T1000 (cell line): Measurements from ENCODE around the gene PIP4K2A.

ENCODE experiments used
- DNase-seq: peaks from one replicate; lab custom pipeline; 2025; ENCODE audit warnings: mixed read lengths; lab: John Stamatoyannopoulos, UW

Gene PIP4K2A

DNA sequence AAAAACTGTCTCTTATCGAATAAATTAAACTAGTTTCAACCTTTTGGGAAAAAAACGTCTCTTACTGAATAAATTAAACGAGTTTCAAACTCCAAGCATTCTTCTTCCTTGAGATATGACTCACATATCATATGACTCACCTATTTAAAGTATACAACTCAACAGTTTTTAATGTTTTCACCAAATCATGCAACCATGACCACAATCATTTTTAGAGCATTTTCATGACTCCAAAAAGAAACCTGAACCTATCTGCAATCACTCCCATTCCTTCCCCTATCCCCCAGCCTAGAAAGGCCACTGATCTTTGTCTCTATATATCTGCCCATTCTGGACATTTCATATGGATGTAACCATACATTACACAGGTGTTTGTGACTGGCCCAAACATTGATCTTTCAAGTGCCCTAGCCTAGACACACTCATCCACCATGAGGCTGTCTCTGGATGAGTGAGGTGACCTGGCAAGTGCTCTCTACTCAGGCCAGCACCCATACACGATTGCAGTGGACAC lies 115.3 kb downstream of the PIP4K2A start:
- no peak for DNase-seq

DNA sequence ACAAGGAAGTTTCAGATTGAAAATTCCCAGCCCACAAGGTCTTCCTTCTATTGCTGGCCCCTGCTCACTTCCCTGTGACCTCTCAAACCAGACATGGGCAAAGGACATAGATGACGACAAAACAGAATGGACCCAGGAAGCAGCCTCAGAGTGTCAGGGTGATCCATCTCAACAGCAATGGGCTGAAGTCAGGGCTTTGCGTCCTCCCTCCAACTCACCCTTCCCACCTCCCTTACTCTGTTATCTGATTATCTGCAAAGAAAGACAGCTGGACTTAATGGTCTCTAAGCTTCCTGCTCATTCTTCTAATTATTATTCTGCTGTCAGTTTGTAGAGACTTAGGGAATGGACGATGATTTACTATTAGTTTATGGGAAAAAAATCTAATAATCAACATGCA lies 115.9 kb downstream of the PIP4K2A start:
- DNase-seq, result no peak

DNA sequence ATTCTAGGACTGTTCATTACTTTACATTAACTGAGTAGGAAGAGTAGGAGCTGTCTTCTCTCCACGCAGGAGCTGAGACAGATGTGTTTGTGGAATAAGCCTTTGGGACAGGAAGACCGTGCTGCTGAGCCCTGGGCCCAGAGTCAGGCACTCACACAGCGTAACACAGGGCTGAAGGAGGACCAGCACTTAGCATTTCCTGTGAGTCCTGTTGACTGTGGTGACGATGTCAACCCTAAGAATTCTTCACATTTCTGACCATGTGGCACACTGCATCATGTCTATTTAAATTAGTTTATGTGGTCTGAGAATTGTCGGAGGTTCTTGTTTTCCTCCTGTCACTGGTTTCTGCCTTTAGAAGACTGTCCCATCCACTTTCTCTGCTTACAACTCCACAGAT lies 117.2 kb downstream of the PIP4K2A start:
- DNase-seq, result no peak

DNA sequence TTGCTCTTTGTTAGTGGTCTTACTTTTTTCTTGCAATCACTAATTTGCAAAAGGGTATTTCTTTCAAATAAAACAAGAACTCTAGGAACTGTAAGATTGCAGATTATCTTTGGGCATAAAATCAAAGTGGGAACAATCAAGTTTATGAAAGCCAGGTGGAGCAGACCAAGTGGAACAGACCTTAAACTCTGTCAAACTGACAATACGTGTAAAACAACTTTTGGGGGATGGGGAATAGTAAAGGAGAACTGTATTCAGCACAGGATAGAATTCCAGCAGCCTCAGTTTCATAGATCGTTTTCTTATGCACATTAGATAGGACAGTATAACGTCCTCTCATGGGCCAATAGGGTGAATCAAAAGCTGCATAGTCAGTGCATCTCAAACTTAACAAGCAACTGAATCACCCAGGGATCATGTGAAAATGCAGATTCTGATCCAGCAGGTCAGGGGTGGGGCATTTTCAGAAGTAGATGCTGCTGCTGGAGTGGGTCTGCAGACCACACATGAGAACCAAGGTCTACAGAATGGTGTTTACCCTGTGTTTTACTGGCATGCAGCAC lies 120.7 kb downstream of the PIP4K2A start:
- DNase-seq, result no peak

DNA sequence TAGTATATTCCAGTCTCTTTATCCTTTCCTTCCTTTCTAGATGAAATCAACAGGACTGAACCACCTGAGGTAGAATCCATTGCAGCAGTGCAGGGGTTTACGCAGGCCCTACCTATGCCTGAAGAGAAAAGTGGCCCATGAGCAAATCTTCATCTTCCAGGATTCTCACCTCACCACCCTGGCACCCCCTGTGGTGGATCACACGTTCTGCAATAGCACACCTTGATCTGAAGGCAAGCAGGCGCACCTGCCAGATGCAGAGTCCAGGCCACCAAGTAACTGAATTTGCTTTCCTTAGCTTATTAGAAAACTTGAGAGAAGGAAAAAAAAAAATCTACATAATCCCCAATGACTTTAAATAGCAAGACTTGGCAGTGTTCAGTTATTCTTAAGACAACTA lies 121.4 kb downstream of the PIP4K2A start:
- no peak for DNase-seq

DNA sequence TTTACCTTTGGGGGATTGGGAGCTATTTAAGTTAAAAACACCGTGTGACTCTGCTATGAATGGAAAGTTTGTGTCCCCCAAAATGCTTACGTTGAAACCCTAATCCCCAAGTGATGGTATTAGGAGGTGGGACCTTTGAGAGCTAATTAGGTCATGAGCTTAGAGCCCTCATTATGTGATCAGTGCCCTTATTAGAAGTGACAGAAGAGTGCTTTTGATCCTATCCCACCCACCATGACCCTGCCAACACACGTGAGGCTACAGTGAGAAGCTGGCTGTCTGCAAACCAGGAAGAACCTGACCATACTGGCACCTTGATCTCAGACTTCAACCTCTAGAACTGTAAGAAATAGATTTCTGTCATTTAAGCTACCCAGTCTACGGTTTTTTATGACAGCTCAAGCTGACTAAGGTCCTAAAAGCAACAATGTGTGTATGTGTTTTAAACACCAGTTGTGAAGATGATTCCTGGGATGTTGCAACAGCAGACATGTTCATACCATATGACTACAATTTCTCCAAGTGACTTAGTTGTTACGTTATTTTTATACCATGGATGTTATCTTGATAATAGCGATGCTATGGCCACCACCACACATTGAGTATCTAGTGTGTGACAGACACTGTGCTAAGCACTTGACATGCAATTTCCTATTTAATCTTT lies 124.4 kb downstream of the PIP4K2A start:
- no peak for DNase-seq

DNA sequence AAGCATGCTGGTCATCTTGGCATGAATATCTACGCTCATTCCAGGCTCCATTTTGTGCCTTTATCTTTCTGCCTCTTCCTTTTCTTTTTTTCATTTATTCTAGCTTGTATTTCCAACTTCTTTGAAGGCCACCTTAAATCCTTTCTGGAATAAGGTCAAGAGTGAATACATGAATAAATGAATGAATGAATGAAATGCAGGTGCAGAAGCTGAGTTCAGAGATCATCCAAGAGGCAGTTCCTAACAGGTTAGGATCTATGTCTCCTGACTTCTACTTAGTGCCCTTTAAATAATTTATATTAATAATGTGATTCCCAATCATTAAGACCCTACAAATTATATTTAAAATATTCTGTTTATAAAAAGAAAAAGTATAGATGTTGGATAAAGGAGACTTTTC lies 125.9 kb downstream of the PIP4K2A start:
- DNase-seq, result no peak

DNA sequence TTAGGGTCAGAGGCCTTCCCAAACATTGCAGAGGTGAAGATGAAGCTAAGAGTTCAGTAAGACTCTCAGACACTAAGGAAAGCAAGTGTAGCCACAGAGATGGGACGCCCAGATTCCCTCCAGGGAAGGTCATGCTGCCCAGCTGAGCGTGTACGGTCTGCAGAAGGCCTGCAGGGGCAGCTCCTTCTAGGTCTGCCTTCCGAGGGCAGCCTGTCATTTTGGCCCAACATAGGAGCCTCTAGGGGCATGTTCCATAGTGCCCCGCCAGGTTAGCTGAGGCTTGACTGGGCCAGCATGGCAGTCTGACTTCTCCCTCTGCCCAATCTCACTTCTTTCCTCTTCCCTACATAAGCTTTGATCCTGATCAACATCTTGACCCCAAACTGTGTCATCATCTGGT lies 130.7 kb downstream of the PIP4K2A start:
- no peak for DNase-seq

DNA sequence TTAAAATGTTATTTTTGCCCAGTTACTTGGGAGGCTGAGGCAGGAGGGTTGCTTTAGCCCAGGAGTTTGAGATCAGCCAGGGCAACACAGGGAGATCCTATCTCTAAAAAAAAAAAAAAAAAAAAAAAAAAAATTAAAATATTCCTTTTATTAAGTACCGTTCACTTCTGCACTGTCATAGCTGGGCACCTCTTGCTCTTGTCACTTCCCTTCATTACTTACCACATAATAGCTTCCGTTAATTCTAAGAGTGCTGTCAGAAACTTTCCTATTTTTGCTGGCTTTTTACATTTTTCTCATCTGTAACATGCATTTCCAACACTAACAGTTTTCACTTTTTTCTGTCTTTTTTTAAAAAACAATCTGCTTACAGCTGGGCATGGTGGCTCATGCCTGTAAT lies 132.9 kb downstream of the PIP4K2A start:
- no peak for DNase-seq

DNA sequence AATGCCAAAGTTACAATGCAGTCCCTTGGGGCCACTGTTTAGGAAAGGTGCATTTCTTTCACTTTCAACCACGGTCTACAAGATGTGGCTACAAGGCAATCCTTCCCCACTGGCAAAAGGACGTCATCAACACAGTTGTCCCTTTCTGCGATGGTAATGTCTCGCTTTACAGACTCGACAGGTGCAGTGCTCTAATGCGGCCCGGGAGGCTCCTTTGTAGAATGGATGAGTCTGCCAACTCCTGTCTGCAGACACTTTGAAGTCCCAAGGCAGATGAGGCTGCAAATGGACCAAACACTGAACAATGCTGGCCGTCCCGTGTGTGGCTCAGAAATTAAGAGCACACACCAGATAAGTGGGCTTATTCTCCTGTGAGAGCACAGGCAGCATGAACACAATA lies 133.7 kb downstream of the PIP4K2A start:
- no peak for DNase-seq

DNA sequence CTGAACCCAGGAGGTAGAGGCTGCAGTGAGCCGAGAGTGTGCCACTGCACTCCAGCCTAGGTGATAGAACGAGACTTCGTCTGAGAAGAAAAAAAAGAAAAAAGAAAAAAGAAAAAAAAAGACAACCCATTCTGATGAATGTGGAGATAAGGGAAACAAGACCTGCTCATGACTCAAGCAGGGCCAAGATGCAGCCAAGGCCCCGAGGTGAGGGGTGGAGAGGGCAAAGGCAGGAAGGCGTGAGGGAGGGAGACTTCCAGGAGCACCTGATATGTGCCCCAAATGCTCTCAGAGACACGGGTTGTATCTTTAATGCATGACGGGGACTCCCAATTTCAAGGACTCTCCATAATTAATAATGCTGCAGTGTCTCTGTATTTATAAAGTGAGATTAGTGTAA lies 134.6 kb downstream of the PIP4K2A start:
- DNase-seq, result no peak

DNA sequence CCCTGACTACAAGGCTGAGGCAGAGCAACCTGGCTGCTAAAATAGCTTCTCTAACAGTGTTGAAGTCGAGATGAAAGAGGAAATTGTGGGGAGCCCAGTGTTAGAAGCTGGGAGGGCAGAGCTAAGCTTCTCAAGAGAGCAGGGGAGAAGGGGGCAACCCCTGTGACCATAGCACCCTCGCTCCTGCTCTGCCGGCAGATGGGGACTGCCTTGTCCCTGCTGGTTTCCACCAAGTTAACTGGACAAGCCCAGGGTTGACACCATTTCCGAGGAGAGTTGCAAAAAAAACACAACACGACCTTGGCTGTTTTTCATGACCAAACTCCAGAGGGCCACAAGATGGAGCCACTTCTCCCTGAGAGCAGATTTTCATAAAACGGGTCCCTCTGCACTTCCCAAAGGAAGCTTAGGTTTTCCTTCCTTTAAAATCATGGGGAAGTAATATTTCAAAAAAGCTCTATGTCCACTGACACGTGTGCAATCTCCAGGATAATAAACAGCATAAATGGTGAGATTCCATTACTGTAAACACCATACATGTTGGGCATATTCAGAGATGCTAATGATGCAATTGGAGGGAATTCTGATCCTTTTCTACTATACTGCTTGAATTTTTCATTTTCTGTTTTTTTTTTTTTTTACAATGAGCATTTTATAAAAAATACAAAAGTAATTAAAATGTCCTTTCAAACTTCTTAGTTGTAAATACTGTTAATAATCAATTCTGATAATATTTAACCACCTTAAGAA lies 140.4 kb downstream of the PIP4K2A start:
- DNase-seq, result no peak

DNA sequence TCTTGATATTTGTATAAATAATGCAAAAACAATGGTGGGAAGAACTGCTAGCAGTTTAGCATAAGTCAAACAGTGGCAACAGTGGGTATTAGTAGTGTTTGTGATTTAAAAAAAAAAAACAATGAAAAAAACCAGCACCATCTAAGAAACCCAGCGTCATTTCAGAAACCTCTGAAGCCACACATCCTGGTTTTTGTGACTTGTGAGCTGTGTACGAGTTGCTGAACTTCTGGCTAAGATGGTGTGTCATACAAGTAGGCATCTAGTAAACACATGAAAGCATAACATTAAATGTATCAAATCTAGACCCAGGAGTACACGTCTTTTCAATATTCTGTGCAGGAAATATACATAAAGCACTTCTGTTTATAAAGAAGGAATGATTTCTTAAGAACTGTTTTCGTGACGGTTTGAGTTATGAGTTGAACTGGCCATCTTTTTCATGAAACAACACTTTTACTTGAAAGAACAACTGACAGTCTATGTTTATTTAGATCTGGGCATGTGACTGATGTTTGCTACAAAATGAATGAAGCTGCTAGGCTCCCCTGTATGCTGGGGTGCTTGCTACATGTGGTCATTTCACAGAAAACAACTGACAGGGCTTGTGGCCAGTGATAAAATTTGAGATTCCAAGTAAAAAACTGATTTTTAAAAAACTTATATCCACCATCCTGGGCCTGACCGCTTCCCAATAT lies 143.5 kb downstream of the PIP4K2A start:
- no peak for DNase-seq

DNA sequence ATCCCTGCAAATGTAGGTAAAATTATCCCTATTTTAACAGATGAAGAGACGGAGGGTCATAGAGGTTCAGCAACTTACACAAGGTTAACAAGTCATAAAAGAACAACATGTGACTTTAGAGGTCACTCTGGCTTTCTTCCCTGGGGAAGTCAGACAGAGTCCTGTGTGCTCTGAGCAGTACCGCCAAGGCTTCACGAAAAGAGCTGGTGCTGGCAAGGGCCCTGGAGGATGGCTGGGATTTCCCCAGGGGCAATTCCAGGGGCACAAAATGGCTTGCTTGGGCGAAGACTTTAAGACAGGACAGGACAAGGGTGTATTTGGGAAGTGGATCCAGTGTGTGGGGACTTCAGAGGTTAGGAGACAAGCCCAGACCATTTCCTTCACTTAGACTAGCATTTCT lies 144.1 kb downstream of the PIP4K2A start:
- no peak for DNase-seq

DNA sequence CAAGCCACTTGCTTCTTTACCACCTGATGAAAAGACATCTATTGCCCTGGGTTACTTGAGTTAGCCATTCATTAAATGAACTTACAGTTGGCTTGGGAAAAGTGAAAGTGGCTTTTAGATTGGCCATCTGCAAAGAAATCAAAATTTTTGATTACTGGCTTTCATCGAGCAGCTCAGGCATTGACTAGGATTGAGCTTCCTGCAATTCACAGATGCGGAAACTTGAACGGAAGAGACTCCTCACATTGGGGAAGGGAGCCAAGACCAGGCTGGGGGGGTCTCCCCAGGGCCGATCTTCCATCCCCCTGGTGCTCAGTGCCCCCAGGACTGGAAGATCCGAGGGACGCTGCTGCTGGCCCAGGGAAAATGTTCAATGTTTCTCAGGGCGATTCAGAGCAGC lies 145.4 kb downstream of the PIP4K2A start:
- no peak for DNase-seq

DNA sequence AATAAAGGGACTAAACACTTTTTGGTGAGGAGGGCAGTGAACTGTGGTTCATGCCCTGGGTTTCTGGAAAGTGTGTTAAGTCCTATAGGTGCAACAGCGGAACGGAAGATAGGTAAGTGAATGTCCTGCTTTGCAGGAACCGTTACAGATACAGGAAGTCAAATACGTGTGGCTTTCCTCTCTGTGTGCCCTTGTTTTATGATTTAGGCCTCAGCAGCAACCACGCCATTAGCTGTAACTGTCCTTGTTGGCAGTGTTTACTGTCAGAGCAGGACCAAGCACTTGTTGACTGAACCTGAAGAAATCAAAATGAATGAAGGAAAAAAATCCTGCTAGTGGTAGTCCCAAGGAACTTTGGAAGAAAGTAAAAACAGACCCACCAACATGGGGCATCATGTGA lies 150.3 kb downstream of the PIP4K2A start:
- DNase-seq, result no peak

DNA sequence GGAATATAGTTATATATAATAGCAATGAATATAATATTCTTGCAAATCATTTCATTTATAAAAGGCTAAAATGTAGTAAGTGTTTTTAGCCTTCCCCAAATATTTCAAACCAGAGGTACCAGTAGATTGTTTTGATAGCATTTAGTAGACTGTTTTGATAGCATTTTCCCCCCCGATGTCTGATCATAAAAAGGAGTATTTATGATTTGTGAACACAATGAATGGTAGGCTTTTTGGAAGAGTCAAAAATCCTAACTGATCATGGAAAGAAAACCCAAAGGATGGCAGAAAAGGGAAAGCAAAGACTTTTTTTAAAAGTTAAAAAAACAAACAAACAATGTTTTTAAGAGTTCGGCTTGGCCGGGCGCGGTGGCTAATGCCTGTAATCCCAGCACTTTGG lies 152.5 kb downstream of the PIP4K2A start:
- no peak for DNase-seq

DNA sequence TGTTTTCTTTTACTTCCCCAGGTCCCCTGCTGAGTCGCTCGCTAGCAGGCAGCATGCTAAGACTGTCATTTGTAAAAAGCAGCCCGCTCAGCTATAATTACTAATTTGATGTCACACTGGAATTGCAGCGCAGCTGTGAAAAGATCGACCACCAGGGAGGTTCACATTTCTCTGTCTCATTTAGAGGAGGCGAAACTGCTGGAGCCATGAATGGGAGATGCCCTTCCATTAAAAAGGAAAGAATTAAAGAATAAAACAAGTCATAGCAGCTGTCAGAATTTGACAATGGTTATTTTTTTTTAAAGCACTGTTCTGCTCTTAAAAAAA lies 153.5 kb downstream of the PIP4K2A start:
- DNase-seq, result no peak

DNA sequence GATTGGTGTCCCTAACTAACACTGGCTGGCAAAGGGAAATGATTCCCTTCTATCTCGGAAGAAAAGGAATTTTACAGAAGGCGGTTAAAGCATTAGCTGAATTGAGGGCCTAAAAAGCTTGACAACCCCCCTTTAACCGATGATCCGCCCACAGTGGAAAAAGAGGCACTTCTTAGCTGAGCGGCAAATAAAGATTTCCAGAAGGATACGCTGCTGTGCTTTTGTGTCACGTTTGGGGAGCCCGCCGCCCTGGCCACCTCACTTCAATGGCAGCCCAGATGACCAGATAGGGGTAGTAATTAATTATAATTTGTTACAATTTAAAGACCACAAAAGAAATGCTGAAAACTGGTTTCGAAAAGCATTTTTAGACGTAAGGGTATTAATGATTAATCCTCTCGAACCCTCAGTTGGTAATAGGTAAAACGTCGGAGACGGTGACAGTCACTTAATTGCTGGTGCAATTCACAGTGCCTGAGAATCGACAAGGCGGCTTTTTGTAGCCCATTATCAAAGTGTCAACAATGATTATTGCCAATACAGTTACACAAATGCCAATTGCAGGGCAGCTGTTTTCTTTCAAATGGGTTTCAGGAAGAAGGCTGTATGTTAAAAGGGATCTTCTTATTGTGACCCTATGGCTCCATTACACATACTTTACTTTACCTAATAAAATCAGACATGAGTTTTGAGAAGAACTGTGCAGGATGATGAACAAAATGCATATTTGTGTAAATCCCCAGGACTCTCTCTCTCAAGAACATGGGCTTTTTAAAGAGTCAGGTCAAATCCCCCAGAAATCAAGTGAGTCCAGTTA lies 154.1 kb downstream of the PIP4K2A start:
- no peak for DNase-seq

DNA sequence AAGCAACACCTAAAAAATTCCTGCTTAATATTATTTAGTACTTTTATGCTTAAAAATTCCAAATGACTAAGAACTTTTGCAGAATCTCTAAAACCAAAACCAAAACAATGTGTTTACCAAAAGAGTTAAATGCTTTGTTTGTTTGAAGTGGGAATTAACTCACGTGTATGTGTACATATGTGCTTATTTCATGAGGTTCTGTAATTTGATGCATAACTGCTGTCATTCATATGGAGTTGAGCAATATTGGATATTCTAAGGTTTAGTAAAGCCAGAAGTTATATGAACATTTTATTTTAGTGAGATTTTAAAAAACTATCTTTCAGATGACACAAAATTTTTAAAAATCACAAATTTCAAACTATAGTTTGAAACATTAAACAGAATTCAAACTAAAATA lies 157.1 kb downstream of the PIP4K2A start:
- DNase-seq, result no peak

DNA sequence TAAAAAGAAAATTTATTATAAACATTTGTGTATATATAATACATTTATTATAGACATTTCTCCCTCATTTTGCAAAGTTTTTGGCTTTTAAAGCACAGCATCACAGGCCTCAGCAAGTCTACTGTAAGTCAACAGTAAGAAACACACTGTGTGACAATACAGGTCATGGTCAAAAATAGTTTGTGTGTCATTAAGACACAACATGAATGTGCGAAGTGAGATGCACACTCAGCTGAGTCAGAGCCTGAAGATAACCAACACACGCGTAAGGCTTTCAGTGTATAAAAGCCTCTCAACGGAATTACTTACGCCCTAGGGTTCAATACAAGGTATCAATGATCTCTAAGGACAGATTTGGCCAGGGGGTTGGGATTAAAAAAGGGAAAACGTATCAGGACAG lies 157.6 kb downstream of the PIP4K2A start:
- no peak for DNase-seq
